Thyroid gland (tissue), 4 donors: ENCODE measurements around the gene LMTK2. TPM values are rescaled to one million over a fixed set of nuclear protein-coding genes. Genes with fewer than 3 reads are reported as not detected.

Source experiments
- DNase-seq, 2 donors: peaks; one replicate each; pipeline ENCODE4 v3.0.0-alpha.2; 2019
- H3K27ac ChIP-seq, 3 donors: fragments of 200-600 bp; sonication (generic); 1 replicate in 2 of 3; 2 replicates in 1 of 3; pipeline ENCODE4 v1.5.1; 2016 to 2019; ENCODE audit warnings: mild to moderate bottlenecking in 1 of 3, moderate library complexity in 1 of 3
- H3K27me3 ChIP-seq: fragments of 200-600 bp; sonication (generic); one replicate; pipeline ENCODE4 v1.5.1; 2019
- H3K36me3 ChIP-seq, 2 donors: fragments of 200-600 bp; sonication (generic); one replicate each; pipeline ENCODE4 v1.5.1; 2016 to 2019
- H3K4me1 ChIP-seq, 2 donors: fragments of 200-600 bp; sonication (generic); one replicate each; pipeline ENCODE4 v1.5.1; 2017 to 2019
- H3K4me3 ChIP-seq, 3 donors: fragments of 200-600 bp; sonication (generic); replicated peaks in 1 of 3; 1 replicate in 2 of 3; 2 replicates in 1 of 3; pipeline ENCODE4 v1.5.1; 2016; ENCODE audit warnings: mild to moderate bottlenecking in 1 of 3
- H3K9me3 ChIP-seq: fragments of 200-600 bp; sonication (generic); one replicate; pipeline ENCODE4 v1.5.1; 2017
- POLR2A ChIP-seq, 2 donors: fragments of 450-650 bp; IDR thresholded peaks; one replicate each; pipeline ENCODE4 v1.6.1; 2017; ENCODE audit warnings: antibody characterized with exemption in 2 of 2, mild to moderate bottlenecking in 2 of 2, moderate library complexity in 1 of 2
- WGBS, 2 donors: methylation state at CpG; one replicate each; pipeline ENCODE4 v1.1.5; 2017; 5-methylcytosine and 5-hydroxymethylcytosine counted together
- intact Hi-C: fragments of 100-400 bp; cut with DNase I; formaldehyde crosslinking; loops from one replicate; pipeline ENCODE4 v1.15.1; 2023
- total RNA-seq, 4 donors: library from RNA; depleted of rRNA; stranded (reverse); fragments of >200 nt; gene quantifications; one replicate each; pipeline ENCODE4 v1.2.3, GENCODE V29; 2016
- TF ChIP-seq, protein P1 (sequence below), 6 experiments: fragments of 200-600 bp in 3 of 6; fragments of 450-650 bp in 3 of 6; sonication (generic) in 3 of 6; IDR thresholded peaks; one replicate each; pipeline ENCODE4 v1.5.1; 2016 to 2019; ENCODE audit warnings: antibody characterized with exemption in 6 of 6, mild to moderate bottlenecking in 2 of 6, inconsistent platforms in 1 of 6, moderate library complexity in 1 of 6

The LMTK2 gene
- total RNA-seq, 4 donors from 2014 or later: 22.0 to 36.5 (median 26.6) TPM

DNA sequence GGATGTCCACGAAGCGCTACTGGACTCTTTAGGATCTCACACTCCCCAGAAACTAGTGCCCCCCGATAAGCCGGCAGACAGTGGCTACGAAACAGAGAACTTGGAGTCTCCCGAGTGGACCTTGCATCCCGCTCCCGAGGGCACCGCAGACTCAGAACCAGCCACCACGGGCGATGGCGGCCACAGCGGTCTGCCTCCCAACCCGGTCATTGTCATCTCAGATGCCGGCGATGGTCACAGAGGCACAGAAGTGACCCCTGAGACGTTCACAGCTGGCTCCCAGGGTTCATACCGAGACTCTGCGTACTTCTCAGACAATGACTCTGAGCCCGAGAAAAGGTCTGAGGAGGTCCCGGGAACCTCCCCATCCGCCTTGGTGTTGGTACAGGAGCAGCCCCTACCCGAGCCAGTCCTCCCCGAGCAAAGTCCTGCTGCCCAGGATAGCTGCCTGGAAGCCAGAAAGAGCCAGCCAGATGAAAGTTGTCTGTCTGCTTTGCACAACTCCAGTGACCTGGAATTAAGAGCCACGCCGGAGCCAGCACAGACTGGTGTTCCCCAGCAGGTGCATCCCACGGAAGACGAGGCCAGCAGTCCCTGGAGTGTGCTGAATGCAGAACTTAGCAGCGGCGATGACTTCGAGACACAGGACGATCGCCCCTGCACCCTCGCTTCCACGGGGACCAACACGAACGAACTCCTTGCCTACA, 87.0 kb downstream of the LMTK2 start:
- intact Hi-C loops: no loop called here
- TF ChIP-seq, protein P1, sequence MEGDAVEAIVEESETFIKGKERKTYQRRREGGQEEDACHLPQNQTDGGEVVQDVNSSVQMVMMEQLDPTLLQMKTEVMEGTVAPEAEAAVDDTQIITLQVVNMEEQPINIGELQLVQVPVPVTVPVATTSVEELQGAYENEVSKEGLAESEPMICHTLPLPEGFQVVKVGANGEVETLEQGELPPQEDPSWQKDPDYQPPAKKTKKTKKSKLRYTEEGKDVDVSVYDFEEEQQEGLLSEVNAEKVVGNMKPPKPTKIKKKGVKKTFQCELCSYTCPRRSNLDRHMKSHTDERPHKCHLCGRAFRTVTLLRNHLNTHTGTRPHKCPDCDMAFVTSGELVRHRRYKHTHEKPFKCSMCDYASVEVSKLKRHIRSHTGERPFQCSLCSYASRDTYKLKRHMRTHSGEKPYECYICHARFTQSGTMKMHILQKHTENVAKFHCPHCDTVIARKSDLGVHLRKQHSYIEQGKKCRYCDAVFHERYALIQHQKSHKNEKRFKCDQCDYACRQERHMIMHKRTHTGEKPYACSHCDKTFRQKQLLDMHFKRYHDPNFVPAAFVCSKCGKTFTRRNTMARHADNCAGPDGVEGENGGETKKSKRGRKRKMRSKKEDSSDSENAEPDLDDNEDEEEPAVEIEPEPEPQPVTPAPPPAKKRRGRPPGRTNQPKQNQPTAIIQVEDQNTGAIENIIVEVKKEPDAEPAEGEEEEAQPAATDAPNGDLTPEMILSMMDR (IDR thresholded peaks at IDR 0.05): no peak
- TF ChIP-seq POLR2A (IDR thresholded peaks at IDR 0.05): no peak
- Histone ChIP-seq H3K27me3 (no peaks in the 10 kb centered on the region), H3K36me3 (peaks cover 32 to 41% of the 10 kb centered on the region in 2 donors), H3K9me3 (no peaks in the 10 kb centered on the region), H3K4me3 (no peak overlapping the region), H3K4me1 (no peaks in the 10 kb centered on the region), H3K27ac (no peak overlapping the region)
- no peak for DNase-seq
- WGBS, 2 donors: 98 to 99% methylated on average over 14 to 35 of the region's 37 CpGs

DNA sequence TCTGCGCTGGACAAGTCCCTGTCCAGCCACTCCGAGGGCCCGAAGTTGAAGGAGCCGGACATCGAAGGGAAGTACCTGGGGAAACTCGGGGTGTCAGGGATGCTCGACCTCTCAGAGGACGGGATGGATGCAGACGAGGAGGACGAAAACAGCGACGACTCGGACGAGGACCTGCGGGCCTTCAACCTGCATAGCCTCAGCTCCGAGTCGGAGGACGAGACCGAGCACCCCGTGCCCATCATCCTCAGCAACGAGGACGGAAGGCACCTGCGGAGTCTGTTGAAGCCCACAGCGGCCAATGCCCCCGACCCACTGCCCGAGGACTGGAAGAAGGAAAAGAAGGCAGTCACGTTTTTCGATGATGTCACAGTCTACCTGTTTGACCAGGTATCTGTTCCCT, 87.5 kb downstream of the LMTK2 start:
- H3K4me1 ChIP-seq: no peaks in the 10 kb centered on the region
- H3K27ac ChIP-seq: no peak overlapping the region
- no peak for DNase-seq
- WGBS, 2 donors: 96 to 97% methylated on average over 27 to 28 of the region's 28 CpGs
- H3K36me3 ChIP-seq: peaks cover 32 to 41% of the 10 kb centered on the region in 2 donors
- no peak for TF ChIP-seq POLR2A (IDR thresholded peaks at IDR 0.05)
- TF ChIP-seq, protein P1 (IDR thresholded peaks at IDR 0.05): no peak
- no peaks in the 10 kb centered on the region for H3K27me3 ChIP-seq
- intact Hi-C loops: no loop called here
- no peak overlapping the region for H3K4me3 ChIP-seq
- H3K9me3 ChIP-seq: no peaks in the 10 kb centered on the region

- 96% methylated on average over 8 of the region's 8 CpGs for WGBS, 2 donors
- TF ChIP-seq, protein P1 (IDR thresholded peaks at IDR 0.05): no peak
- TF ChIP-seq POLR2A (IDR thresholded peaks at IDR 0.05): no peak
Measured at GRCh38 chr7:98194672-98195457, 88.2 kb downstream of the LMTK2 start.

GRCh38 chr7:98196706-98197605, 90.3 kb downstream of the LMTK2 start:
- Histone ChIP-seq H3K4me1 (no peaks in the 10 kb centered on the region), H3K27me3 (no peaks in the 10 kb centered on the region), H3K36me3 (peaks cover 32 to 37% of the 10 kb centered on the region in 2 donors), H3K9me3 (no peaks in the 10 kb centered on the region), H3K4me3 (no peak overlapping the region), H3K27ac (no peak overlapping the region)
- WGBS, 2 donors: 87 to 95% methylated on average over 16 of the region's 16 CpGs
- DNase-seq: no peak
- intact Hi-C loops: no loop called here
- TF ChIP-seq, protein P1 (IDR thresholded peaks at IDR 0.05): no peak
- TF ChIP-seq POLR2A (IDR thresholded peaks at IDR 0.05): no peak

More at GRCh38 chr7:98194672-98195457, 88.2 kb downstream of the LMTK2 start:
- intact Hi-C loops: no loop called here
- Histone ChIP-seq H3K4me3 (no peak overlapping the region), H3K27ac (no peak overlapping the region), H3K9me3 (no peaks in the 10 kb centered on the region), H3K27me3 (no peaks in the 10 kb centered on the region), H3K4me1 (no peaks in the 10 kb centered on the region), H3K36me3 (peaks cover 32 to 41% of the 10 kb centered on the region in 2 donors)
- no peak for DNase-seq
